ENCODE results near the gene KRT81.
"Not testable (repeated sequence)": the region's sequence is repeated elsewhere in the genome, so short reads cannot be mapped to it uniquely, and the experiment has no call there.

KRT81 gene

DNA sequence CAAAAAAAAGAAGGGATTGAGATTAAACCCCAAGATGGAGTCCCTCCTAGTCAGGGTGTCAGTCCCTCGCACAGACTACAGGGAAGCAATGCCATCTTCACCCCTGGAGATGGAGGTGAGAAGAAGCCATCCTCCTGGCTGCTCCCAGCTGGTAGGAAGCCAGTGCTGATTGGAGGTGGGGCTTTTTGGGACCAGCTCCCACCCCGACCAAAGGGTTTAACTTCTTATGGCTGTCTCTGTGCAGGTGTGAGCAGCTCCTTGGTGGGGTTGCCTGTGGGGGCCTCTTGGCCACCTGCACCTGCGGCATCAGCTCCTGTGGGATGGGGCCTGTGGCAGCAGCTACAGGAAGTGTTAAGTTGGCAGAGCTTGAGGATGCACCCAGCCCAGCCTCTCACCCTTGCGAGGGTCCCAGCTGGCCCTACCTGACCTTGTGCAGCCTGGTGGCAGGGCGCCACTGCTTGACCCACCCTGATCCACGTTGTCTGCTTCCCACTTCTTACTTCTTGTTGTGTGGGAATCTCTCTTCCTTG lies 20.7 kb downstream of the KRT81 start:
- DNase-seq, result no peak

DNA sequence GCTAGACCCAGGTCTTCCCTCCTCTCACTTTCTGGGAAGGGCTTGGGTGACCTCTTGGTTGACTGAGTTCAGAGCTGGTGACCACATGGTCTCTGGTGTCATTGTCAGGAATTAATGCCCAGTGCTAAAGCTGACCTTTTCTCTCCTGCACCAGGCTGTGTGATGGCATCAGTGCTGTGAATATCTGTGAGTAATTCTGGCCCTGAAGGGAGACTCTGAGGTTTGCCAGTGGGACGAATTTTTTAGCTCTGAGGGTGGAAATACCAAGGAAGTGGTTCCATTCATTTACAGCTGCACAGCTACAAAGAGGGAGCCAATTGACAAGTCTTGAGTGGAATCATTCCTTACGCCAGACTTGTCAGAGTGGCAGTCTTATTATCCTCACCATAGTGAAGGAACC lies 23.1 kb downstream of the KRT81 start:
- peak in 1 of 3 donors; percentile 29 for DNase-seq

DNA sequence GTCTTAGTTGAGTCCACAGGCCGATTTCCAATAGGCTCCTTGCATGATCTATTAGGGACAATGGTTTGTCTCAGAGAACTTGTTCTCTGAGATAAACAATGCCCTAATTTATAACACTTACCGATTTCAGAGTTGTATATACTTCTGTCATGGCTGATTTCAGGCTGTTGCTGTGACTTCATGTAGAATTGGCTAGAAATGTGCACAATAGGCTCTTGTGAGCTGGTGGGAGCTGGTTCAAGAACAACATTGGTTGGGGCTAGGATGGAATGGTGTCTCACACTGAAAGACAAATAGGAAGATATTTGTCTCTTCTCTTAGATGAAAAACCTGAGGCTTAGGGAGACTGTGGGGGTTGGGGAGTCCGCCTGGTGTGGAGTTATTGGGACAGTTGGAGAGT lies 23.6 kb downstream of the KRT81 start:
- DNase-seq, result no peak

DNA sequence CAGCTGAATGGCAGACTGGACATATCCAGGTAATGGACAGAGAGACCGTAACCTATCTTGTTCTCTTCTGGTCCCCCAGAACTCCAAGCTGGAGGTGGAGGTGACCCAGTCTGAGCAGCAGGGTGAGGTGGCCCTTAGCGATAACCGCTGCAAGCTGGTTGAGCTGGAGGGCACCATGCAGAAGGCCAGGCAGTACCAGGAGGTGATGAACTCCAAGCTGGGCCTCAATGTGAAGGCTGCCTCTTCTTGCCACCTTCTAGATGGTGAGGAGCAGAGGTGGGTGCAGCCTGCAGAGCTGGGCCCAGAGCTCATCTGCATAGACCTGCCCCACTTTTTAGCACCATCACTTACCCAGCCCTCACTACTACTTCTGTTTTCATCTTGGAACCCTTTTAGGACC lies 24.1 kb downstream of the KRT81 start:
- DNase-seq, result no peak

DNA sequence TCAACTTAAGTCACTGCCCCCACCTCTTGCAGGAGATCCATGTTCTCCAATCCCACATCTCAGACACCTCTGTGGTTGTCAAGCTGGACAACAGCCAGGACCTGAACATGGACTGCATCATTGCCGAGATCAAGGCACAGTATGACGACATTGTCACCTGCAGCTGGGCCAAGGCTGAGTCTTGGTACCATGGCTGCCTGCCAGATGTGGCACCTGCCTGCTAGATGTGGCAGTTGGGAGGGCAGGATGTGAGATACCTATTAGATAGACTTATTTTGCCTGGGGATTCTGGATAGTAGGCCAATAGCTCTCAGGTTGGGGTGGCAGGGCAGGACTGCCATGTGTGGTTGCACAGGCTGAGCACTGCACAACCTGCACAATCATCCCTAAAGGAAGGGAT lies 24.8 kb downstream of the KRT81 start:
- DNase-seq, result no peak

DNA sequence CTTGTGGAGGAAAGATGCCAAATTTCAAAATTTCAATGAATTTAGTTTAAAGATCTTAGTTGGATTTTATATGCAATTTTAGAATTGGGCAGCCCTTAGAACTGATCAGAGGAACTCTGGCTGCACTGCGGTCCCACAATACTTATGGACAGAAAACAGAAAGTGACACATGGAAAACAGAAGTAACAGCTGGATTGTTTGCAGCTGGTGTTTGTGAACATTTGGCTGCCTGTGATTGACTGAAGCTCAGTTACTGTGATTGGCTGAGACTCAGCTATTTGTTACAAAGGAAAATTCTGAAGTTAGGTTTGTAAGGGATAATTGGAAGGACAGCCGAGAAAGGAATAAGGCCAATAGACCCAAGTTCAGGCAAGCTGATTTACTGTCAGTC lies 26.9 kb downstream of the KRT81 start:
- DNase-seq, result no peak

DNA sequence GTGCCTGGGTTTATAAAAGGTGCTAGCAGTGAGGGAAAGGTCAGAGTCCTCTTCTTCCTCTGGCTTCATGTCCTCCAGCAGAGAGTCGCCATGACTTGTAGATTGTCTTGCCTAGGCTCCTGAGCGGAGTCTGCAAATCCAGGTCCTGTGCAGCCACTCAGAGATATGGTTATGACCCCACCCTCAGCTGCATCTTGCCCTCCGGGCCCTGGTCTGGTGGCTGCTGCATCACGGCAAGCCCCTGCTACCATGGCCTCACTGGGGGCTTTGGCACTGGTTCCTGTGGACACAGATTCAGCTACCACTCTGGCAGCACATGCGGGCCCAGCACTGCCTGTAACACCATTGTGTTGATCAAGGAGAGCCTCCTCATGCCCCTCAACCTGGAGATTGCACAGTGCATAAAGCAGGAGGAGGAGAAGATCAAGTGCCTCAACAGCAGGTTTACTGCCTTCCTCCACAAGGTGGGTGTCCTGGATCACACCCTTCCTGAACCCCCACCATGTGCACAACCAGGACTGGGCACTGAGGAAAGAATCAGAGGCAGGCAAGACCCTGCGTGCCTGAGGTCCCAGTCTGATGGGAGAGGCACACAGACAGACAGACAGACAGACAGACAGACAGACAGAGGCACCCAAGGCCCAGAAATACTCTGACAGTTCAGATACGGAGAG lies 27.4 kb downstream of the KRT81 start:
- DNase-seq, result no peak

DNA sequence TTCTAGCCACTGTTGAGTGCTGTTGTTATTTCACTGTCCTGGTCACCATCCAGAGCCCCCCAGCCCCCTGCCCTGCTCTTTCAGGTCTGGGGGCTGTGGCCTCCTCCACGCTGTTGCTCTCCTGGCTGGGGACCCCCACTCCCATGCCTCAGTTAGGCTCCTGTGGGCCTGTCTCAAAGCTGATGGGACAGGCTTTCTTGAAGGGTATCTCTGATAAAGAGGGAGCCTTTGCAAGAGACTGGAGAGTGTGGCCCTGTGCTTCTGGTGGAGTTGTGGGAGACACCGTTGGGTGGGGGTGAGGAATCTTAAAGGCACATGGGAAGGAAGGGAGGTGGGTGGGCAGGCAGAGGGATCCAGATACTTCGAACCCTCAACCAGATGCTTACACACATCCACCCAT lies 29.0 kb downstream of the KRT81 start:
- DNase-seq, result no peak

DNA sequence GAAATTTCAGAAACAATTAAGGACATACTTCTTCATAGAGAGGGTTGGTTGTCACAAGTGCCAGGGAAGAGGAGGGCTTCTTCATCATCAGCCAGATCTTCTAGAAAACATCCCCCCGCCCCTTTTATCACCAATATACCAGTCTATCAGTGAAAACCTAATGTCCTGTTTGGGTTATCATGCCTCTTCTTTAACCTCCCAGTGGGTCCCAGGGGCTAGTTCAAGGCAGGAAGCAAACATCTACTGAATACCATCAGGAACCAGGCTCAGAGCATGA lies 30.2 kb downstream of the KRT81 start:
- DNase-seq, result no peak

DNA sequence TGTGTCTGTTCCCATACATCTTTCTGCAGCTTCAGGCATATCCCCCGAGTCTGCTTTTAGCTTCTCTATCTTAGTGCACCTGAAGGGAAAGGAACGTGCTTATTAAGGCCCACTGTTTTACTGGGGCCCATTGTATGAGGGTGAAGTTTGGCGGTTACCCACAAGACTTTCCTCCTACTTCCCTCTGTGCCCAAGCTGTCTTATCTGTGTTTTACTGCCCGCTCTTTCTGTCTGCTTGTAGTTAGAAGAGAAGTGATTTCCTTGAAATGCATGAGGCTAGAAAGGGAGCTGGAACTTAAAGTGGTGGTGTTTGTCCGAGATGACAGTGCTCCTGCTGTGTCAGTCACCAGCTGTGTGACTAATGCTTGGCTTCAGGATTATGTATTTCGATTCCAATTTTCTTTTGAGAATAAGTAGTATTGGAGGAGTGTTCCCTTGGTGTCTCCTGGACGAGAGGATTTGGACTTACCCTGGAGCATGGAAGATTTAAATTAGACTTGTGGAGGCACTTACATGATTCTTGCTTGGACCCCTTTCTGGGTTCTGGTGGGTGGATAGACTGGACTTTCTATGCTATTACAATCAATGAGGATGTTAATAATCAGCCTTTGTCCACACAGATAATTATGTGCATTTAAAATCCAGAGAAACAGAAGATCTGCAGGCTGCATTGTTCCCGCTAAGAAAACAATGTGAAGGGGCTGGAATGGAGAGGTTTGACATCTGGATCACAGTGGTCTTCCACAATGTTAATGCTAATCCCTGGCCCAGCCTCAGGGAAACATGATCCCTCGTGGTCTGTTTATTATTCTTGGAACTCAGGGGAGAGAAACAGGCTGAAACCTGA lies 30.8 kb downstream of the KRT81 start:
- peak; percentile 29 to 62 (median 47) for DNase-seq

DNA sequence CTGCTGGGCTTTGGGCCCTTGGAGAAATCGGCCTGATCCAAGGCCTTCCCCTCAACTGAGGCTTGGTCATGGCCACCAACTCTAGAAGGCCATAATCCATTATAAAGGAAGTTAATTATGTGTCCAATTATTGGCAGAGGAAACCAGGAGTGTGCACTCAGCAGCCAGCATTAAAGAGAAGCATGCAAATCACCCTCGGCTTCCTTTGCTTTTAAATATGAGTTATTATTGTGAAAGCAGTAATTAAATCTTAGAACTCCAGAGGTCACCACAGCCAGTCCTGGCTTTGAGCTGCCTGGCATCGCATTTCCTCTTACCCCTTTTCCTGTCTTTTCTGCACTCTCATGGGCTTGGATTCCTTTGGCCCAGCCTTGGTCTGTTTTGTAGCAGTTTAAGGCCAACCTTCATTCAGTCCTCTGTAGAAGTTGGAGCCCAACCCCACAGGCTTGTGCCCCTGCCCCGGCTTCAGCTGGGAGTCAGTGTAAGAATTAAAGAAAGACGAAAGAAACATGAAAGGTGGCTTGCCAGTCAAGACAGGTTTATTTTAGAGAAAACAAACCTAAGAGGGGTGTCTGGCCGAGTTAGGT lies 31.6 kb downstream of the KRT81 start:
- no peak for DNase-seq

DNA sequence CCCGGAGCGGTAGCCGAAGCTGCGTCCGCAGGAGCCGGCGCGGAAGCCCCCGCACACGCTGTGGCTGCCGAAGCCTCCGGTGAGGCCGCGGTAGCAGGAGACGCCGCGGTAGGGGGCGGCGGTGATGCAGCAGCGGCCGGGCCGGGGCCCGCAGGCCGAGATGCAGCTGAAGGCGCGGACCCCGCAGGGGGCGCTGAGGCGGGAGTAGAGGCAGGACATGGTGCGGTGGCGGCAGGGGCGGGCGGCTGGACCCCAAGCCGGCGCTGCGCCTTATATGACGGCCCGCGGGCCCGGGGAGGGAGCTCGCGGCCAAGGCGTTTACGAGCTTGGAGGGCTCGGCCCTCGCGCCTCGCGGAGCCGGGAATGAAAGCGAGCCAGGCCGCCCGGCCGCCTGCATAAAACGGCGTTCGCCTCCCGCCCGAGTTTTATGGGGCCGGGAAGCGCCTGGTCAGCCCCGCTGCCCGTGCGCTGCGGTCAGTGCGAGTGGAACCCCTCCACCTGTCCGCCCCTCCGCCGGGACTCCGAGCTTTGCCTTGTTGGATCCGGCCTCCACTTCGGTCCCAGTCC lies 32.9 kb downstream of the KRT81 start:
- peak in 1 of 3 donors; percentile 47 for DNase-seq

DNA sequence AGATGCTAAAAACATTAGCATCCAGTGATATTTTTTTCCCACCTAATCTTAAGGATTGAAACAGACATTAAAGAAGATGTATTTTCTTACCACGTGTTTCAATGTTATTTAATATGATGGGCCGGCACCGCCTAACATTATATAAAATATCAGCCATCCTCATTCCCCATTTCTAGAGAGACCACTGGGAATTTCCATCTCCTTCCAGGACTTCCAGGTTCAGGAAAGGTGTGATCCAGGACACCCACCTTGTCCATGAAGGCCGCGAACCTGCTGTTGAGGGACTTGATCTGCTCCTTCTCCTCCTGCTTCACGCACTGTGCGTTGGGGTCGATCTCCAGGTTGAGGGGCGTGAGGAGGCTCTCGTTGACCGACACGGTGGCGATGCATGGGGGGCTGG lies 33.4 kb downstream of the KRT81 start:
- not testable (repeated sequence) for DNase-seq

DNA sequence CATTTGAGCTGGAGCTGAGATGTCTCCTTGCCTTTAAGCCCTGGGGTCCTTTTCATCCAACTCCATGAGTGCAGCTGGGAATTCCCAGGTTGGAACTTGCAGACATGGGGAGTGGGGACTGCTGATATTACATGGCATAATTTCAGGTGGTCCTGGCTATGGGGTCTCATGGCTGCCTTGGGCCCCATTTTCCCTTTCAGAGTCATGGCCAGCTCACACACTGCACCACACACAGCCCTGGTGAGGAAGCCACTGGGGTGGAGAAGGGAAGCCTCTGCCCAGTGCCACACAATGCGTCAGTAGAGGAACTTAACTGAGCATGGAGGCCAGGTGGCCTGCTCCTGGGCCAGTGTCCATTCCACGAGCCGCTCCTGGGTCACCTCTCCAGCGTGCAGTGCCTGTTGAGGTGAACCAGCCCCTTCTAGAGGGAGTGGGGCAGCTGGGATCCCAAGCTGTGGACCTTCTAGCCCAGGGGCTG lies 34.2 kb downstream of the KRT81 start:
- no peak for DNase-seq

DNA sequence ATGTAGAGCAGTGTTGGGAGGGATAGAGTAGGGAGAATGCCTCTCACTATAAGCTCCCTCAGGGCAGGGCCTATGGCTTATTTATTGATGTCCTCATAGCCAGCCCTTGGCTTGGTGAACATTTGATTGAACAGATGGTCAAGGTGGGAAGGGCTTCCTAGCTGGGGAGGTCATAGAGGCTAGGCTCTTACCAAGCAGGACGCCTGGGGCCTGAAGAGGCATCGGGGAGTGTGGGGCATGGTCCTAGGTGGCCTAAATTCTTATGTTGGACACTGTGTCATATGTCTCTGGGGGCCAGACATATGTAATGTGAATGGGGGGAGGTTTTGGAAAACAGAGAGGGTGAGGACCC lies 34.8 kb downstream of the KRT81 start:
- no peak for DNase-seq

DNA sequence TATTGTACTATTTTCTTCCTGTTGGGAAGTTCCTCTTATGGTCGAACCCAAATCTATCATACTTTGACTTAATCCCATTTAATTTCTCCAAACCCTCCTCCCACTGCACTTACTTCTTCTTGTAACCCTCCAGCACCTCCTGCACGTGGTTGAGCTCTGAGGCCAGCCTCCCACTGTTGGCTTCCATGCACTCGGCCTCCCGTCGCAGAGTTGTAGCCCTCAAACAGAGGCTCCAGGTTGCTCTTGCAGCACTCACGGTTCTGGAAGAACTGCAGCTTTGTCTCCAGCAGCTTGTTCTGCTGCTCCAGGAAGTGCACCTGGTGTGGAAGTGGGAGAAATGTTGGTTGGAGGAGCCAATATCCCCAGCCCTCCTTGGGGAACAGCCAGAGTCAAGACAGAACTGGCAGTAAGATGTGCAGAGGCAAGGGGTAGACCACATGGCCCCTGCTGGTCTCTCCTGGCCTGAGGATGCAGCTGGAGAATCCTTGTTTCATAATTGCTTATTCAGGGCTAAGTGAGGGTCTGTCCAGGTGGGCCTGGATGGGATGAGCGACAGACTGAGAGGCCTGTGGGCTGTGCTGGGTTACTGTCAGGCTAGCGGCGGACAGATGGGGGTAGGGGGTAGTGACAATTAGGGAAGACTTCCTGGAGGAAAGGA lies 35.3 kb downstream of the KRT81 start:
- no peak for DNase-seq

DNA sequence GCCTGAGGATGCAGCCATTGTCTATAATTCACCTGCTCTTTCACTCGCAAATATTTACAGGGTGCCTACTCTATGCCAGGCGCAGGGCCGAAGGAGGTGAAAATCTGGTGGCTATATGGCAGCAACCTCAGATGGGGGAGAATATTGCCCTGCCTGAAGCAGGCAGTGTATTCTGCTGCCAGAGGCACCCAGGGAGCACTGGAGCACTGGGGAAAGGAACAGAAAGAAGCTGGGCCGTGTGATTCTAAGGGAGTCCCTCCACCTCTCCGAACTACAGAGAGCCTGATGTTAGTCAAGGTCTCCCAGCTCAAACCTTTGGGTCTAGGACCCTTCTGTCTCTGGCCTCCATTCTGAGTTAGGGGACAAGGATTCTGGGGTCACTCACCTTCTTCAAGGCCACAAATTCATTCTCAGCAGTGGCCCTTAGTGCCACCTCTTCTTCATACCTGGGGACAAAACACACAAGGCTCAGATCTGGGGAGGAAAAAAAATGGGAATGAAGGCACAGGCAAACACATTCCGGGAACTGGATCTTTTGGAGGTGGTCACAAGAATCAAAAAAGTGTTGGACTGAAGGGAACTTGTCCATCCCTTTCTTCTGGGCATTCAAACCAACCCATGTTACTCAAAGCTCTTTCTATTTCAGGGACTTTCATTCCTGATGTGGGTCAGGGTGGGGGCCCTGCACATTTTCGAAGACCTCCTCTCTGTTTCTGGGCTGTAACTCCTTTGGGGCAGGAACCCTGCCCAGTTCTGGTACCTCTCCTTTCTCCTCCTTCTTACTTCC lies 36.2 kb downstream of the KRT81 start:
- no peak for DNase-seq

DNA sequence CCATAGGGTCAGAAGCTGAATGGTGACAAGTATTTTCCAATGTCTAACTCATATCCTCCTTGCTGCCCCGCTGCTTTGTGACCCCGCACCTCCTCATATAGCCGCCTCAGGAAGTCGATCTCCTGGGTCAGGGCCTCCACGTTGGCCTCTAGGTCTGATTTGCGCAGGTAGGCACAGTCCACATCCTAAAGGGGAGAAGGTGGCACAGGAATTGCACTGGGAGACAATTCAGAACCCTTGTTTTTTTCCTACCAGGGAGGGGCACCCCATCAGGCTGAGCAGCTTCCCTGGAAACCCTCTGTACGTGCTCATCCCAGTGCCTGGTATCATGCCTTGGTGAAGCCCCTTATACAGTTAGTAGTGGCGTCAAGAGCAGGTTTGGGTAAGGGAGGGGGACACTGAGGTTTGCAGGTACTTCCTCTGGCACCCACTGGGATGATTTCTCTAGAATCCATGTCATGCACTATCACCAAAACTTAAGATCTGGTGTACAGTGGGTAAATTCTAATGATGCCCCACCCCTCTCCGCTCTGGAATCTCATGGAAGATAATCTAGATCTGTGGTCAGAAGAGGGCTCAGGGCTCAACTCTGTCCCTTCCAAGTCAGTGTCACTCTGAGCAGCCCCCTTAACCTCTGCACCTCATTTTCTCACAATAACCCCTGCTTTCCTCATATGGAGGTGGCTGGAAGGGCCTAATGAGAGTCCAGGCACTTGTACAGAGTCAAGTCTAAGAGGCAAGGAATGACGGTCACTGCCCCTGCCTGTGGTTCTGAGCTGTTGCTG lies 37.0 kb downstream of the KRT81 start:
- DNase-seq, result no peak

DNA sequence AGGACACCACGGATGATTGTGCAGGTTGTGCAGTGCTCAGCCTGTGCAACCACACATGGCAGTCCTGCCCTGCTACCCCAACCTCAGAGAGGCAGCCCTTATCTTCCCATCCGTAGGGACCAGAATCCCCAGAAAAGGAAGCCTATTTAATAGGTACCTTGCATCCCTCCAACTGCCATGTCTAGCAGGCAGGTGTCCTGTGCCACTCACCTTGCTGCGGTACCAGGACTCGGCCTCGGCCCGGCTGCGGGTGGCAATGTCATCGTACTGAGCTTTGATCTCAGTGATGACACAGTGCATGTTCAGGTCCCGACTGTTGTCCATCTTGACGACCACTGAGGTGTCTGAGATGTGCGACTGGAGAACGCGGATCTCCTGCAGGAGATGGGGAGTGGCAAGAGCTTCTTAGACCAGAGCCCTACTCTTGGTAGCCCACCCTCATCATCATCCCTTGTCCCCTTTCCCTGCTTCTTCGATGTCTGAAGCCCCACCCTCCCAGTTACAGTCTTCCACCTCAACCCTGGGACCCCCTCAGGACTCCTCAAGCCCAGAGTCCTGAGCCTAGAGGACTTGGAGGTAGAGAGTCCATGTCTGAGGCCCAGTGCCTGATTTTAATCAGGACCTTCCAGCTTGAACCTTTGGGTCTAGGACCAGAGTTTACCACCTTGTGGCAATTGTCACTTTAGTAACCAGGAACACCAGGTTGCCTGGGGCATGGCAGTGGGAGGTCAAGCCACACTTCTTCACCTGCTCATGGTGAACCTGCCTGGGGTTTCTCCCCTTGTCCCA lies 37.7 kb downstream of the KRT81 start:
- no peak for DNase-seq

DNA sequence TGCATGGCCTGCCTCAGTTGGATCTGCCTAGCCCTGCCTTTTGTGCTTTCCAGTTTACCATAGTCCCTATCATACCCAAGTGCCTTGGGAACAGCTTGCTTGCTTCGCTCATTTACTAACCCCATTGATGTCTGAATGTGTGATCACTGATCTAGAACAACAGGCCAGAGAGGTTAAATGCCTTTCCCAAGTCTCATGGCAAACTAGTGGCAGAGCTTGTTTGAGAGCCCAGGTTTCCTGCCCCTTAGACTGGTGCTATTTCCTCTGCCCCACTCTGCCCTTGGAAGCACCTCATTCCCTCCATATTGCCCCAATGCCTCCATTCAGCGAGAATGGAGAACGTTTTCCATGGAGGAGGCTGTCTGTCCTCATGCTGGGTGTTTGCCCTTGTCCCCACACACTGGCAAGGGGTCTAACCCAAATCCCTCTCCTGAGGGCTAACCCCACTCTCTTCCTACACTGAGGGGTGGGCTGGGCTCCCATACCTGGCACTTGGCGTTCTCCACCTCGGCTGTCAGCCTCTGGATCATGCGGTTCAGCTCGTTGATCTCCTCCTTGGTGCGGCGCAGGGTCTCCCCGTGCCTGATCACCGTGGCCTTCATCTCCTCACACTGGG lies 38.5 kb downstream of the KRT81 start:
- DNase-seq, result no peak
